Right renal pelvis (tissue), 4 donors: Measurements from ENCODE around the gene SHOX. TPM values are rescaled to one million over a fixed set of nuclear protein-coding genes. Genes with fewer than 3 reads are reported as not detected.

Experiments
- DNase-seq, 4 donors: peaks; one replicate each; pipeline ENCODE4 v3.0.0-alpha.2; 2013; ENCODE audit warnings: low read depth in 4 of 4, low spot score in 3 of 4, missing footprints in 1 of 4
- polyA plus RNA-seq, 4 donors: library from polyadenylated mRNA; unstranded; fragments of 120-200 nt; gene quantifications; one replicate each; pipeline ENCODE4 v1.2.1, GENCODE V29; 2013; ENCODE audit not compliant: insufficient read length in 4 of 4

SHOX gene
- polyA plus RNA-seq, 4 donors = 0.08 to 0.09 TPM; not detected in 2

DNA sequence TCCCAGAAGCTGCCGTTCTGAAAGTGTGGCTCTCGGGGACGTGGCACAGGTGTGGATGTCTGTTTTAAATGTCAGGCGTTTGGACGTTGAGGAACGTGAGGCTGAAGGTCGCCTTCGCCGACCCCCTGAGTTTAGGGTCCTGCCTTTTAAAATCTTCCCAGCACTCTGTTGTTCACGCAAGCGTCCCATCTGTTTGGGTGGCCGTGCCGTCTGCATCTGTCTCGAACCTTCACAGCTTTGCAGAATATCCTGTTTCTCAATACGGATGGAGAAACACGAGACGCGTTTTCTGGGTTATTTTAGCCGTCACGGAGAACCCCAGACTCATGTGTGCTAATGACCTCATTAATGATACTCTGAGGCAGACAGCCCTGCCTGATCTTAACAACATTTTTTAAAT lies 31.5 kb downstream of the SHOX start:
- no peak for DNase-seq

- no peak for DNase-seq
These were observed 33.2 kb downstream of the SHOX start for GRCh38 chrX:663841-664240.

DNA sequence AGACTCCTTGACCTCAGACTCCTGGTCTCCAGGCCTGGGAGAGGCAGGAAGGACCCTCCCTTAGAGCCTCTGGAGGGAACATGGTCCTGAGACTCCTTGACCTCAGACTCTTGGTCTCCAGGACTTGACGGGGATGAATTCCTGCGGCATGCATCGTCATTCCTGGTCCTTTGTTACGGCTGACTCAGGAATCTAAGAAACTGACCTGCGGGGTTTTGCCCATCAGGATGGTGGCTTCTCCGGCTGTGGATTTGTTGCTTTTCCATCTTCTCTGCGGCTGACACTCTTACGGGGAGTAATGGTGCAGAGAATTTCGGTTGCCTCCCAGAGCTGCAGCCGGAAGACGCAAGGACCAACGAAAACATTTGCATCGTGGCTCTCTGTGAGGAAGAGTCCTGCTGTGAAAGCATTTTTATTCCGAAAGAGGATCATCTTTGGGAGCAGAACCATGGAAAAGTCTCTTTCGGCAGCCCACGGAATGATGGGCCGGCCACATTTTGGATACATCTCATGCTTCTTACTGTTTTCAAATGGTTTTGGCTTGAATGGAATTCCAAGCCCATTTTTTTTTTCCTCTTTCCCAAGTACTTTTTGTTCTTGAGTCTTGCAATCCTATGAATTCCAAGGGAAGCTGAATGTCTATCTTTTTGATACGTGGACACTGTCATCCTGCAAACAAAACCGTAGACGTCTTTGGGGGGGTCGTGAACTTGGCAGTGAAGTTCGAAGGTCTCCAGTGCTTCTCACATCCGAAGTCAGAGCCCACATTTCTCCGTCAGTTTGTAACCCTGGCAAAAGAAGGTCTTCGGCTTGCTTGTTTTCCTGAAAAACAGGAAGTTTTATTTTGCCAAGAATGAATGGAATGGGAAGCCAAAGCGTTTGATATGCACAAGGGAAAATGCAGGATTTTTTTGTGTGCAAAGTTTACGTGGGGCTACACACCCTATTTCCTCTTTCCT lies 36.5 kb downstream of the SHOX start:
- no peak for DNase-seq

- DNase-seq = no peak
These were observed 40.1 kb downstream of the SHOX start for GRCh38 chrX:670645-671044.

- DNase-seq = no peak
These were observed 42.3 kb downstream of the SHOX start for GRCh38 chrX:672931-673330.

GRCh38 chrX:675279-675954 lies 44.8 kb downstream of the SHOX start:
- no peak for DNase-seq

- DNase-seq = no peak
These were observed 45.3 kb downstream of the SHOX start for GRCh38 chrX:675955-676295.

GRCh38 chrX:677376-677775 lies 46.8 kb downstream of the SHOX start:
- DNase-seq = no peak

- DNase-seq = no peak
These were observed 48.8 kb downstream of the SHOX start for GRCh38 chrX:679291-679979.

DNA sequence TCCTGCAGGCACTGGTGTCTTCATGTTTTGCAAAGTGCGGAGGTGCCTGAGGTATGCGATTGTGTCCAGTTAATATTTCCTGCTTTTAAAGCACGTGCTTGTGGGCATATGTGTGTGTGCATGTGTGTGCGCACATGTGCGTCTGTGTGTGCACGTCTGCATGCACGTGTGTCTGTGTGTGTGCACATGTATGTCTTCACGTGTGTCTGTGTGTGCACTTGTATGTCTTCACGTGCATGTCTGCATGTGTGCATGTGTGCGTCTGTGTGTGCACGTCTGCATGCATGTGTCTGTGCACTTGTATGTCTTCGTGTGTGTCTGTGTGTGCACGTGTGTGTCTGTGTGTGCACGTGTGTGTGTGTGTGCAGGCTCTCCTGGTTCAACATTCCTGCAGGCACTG lies 49.5 kb downstream of the SHOX start:
- no peak for DNase-seq

GRCh38 chrX:681989-682388 lies 51.4 kb downstream of the SHOX start:
- DNase-seq = no peak

DNA sequence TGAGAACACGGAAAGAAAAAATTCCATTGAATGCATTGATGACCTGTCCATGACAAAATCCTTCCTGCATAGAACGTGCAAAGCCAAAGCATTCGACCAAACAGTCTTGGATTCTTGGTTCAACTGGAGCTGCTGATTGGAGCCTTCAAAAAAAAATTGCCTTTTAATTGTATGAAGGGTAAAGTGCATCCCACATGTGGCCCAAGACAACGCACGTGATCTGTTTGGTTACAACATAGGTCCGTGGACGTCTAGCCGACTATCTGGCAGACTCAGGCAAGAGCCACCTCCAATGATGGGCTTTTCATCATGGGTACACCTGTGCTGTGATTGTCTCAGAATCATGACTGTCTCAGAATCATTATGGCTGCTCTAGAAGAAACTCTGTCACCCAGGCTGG lies 52.3 kb downstream of the SHOX start:
- DNase-seq = no peak

DNA sequence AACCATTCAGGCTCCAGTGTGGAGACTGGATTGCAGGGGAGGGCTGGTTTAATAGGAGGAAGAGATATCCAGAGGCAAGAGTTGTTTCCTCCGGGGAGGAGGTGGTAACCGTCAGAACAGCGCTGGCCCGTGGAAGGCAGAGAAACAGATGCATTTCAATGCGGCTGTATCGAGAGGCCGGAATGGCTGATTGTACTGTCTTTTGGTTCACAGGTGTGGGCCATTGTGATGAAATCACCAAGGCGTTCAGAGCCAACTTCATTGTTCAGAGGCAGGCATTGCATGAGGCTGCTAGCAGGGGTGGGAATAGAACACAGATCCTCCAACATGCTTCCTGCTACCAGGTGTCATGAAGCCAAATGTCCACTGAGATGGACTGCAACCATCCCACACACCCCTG lies 53.0 kb downstream of the SHOX start:
- no peak for DNase-seq

- DNase-seq = no peak
These were observed 54.8 kb downstream of the SHOX start for GRCh38 chrX:685120-686032.

DNA sequence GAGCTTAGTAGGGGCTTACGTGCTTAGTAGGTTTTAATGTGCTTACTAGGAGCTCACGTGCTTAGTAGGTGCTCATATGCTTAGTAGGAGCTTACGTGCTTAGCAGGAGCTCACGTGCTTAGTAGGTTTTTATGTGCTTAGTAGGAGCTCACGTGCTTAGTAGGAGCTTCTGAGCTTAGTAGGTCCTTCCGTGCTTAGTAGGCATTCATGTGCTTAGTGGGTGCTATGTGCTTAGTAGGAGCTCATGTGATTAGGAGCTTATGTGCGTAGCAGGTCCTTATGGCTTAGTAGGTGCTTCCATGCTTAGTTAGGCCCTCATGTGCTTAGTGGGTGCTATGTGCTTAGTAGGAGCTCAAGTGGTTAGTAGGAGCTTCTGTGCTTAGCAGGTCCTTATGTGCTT lies 59.4 kb downstream of the SHOX start:
- no peak for DNase-seq

GRCh38 chrX:694800-695199 lies 64.2 kb downstream of the SHOX start:
- no peak for DNase-seq

- no peak for DNase-seq
These were observed 67.6 kb downstream of the SHOX start for GRCh38 chrX:698206-698605.

- no peak for DNase-seq
These were observed 70.3 kb downstream of the SHOX start for GRCh38 chrX:700936-701335.

GRCh38 chrX:701673-702072 lies 71.1 kb downstream of the SHOX start:
- DNase-seq = no peak

- DNase-seq = no peak
These were observed 72.9 kb downstream of the SHOX start for GRCh38 chrX:703466-703865.
